ENCODE data around the gene TACR2. TPM values are rescaled to one million over a fixed set of nuclear protein-coding genes. Genes with fewer than 3 reads are reported as not detected.

The TACR2 gene
- total and polyA plus RNA-seq, 2 experiments from 2014 or later = not detected

DNA sequence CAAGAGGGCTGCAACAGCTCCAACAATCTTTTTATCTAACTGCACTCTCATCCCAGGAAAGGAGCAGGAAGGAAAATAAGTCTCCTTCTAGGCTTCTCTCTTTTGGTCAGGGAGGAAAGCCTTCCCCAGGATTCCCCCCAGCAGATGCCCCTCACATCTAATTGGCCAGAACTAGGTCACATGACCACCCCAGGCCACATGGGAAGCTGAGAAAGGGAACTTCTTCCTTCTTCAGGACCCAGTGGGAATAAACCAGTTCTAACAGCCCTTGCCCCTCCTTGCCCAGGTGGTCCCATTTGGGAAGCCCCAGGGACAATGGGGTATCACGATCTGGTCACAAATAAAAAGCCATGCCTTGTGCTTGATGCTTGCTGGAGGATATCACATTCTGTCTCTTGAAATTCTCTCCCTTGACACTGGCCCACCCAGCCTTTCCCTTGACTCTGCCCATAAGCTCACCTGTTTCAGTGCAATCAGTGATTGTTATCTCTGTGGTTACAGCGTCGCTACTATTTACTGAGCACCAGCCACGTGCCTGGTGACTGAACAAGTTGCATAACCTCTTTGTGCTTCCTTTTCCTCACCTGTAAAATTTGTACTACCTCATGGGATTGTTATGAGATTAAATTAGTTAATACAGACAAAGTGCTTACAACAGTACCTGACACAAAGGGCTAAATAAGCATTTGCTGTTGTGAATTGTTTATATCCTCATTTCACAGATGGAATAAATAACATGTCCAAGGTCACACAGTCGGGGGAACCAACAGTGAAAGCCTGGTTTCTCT is 9.0 kb upstream of the TACR2 start (continued):
- TF ChIP-seq, protein P1, sequence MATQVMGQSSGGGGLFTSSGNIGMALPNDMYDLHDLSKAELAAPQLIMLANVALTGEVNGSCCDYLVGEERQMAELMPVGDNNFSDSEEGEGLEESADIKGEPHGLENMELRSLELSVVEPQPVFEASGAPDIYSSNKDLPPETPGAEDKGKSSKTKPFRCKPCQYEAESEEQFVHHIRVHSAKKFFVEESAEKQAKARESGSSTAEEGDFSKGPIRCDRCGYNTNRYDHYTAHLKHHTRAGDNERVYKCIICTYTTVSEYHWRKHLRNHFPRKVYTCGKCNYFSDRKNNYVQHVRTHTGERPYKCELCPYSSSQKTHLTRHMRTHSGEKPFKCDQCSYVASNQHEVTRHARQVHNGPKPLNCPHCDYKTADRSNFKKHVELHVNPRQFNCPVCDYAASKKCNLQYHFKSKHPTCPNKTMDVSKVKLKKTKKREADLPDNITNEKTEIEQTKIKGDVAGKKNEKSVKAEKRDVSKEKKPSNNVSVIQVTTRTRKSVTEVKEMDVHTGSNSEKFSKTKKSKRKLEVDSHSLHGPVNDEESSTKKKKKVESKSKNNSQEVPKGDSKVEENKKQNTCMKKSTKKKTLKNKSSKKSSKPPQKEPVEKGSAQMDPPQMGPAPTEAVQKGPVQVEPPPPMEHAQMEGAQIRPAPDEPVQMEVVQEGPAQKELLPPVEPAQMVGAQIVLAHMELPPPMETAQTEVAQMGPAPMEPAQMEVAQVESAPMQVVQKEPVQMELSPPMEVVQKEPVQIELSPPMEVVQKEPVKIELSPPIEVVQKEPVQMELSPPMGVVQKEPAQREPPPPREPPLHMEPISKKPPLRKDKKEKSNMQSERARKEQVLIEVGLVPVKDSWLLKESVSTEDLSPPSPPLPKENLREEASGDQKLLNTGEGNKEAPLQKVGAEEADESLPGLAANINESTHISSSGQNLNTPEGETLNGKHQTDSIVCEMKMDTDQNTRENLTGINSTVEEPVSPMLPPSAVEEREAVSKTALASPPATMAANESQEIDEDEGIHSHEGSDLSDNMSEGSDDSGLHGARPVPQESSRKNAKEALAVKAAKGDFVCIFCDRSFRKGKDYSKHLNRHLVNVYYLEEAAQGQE (IDR thresholded peaks at IDR 0.05; ENCODE audit: unreplicated experiment) = no peak
- TF ChIP-seq EZH2phosphoT487 (IDR thresholded peaks at IDR 0.05; ENCODE audit: unreplicated experiment) (no peak), ZNF114 (CRISPR knock-in tag; IDR thresholded peaks at IDR 0.05) (no peak), STAT1 (IDR thresholded peaks at IDR 0.05; ENCODE audit: unreplicated experiment) (no peak), EZH2 (IDR thresholded peaks at IDR 0.05; ENCODE audit: low read depth, unreplicated experiment) (no peak), CREB1 (CRISPR knock-in tag; IDR thresholded peaks at IDR 0.05; ENCODE audit: low read depth) (no peak)

DNA sequence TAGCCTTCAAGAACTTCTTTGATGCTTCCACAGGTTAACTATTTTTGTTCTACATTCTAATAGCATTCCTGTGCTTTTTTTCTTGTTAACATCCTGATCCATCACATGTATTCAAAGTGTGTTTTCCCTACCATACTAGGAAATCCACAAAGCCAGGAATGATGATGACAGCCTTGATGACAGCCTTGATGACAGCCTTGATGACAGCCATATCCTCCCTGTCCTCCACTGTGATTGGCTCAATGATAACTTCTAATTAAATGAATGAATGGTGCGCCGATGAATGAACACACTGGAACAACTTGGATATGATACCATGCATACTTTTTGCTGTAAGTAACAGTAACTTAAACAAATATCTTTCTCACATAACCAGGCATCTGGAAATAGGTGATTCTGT is 8.3 kb upstream of the TACR2 start:
- no peaks in the 10 kb centered on the region for H3K36me3 Mint-ChIP-seq (ENCODE audit: low read depth)
- Histone ChIP-seq H3F3A (replicated peaks; ENCODE audit: low read depth) (no peaks in the 10 kb centered on the region), H3K36me3 (ENCODE audit: insufficient read depth) (no peaks in the 10 kb centered on the region), H2AFZ (peak overlapping the region; percentile 76; the same call in 1 of the 2 replicates), H3K79me2 (replicated peaks; ENCODE audit: insufficient read depth) (no peaks in the 10 kb centered on the region), H3K4me1 (ENCODE audit: insufficient read depth) (no peaks in the 10 kb centered on the region), H3K4me3 (no peak overlapping the region), H3K27me3 (ENCODE audit: insufficient read depth) (no peaks in the 10 kb centered on the region), H3K27ac (ENCODE audit: low read depth) (no peak overlapping the region), H3K9me2 (ENCODE audit: insufficient read depth) (peaks cover 11% of the 10 kb centered on the region; the same call in 1 of the 2 replicates), H4K20me1 (replicated peaks; ENCODE audit: insufficient read depth) (no peaks in the 10 kb centered on the region), H3K4me2 (no peak overlapping the region)
- no peak overlapping the region for H3K4me3 Mint-ChIP-seq
- no peak for ATAC-seq
- H3K4me1 Mint-ChIP-seq = peaks cover 6% of the 10 kb centered on the region
- no peak for DNase-seq (ENCODE audit: low spot score)
- H3K27ac Mint-ChIP-seq = no peak overlapping the region
- no peaks in the 10 kb centered on the region; the same call in 2 of the 3 replicates for H3K9me3 Mint-ChIP-seq
- peaks cover 9% of the 10 kb centered on the region for H3K27me3 Mint-ChIP-seq (ENCODE audit: insufficient read depth, low read depth, poor library complexity)
- TF ChIP-seq, protein P2, sequence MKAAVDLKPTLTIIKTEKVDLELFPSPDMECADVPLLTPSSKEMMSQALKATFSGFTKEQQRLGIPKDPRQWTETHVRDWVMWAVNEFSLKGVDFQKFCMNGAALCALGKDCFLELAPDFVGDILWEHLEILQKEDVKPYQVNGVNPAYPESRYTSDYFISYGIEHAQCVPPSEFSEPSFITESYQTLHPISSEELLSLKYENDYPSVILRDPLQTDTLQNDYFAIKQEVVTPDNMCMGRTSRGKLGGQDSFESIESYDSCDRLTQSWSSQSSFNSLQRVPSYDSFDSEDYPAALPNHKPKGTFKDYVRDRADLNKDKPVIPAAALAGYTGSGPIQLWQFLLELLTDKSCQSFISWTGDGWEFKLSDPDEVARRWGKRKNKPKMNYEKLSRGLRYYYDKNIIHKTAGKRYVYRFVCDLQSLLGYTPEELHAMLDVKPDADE (IDR thresholded peaks at IDR 0.05) = no peak
- no peak for TF ChIP-seq ZNF331 (CRISPR knock-in tag; IDR thresholded peaks at IDR 0.05; ENCODE audit: low read depth)
- no peak for TF ChIP-seq STAT1 (IDR thresholded peaks at IDR 0.05; ENCODE audit: unreplicated experiment)
- TF ChIP-seq, protein P1 (IDR thresholded peaks at IDR 0.05; ENCODE audit: unreplicated experiment) = no peak
- TF ChIP-seq NANOG (IDR thresholded peaks at IDR 0.05; ENCODE audit: borderline replicate concordance) = no peak
- TF ChIP-seq POLR2AphosphoS5 (IDR thresholded peaks at IDR 0.05; ENCODE audit: low read depth) = no peak
- TF ChIP-seq EZH2 (IDR thresholded peaks at IDR 0.05; ENCODE audit: low read depth, unreplicated experiment) = no peak

Data from GM23338 (cell line).